Central memory CD8-positive, alpha-beta T cell (primary cell): ENCODE results near the gene B4GALNT4.
A peak's percentile ranks its signal among the peaks of the same experiment; 100 is the strongest.
"Not testable (repeated sequence)": the region's sequence is repeated elsewhere in the genome, so short reads cannot be mapped to it uniquely, and the experiment has no call there.

ENCODE experiments used
- ATAC-seq: fragments of 150-1000 bp; cut with Tn5 transposase; replicated peaks from 2 replicates; pipeline ENCODE4 v1.10.0; 2022; ENCODE audit warnings: mild to moderate bottlenecking, moderate FRiP score, moderate number of reproducible peaks; ENCODE audit not compliant: poor library complexity, severe bottlenecking; ENCODE audit errors: extremely low read depth
- DNase-seq, 2 donors: peaks; one replicate each; pipeline ENCODE4 v3.0.0; 2021; ENCODE audit warnings: low spot score in 2 of 2
- H3K27ac Mint-ChIP-seq: one replicate; pipeline ENCODE4 v1.8.0; 2022; ENCODE audit warnings: low read depth, mild to moderate bottlenecking, moderate library complexity, mixed read lengths
- H3K27me3 Mint-ChIP-seq: one replicate; pipeline ENCODE4 v1.8.0; 2022; ENCODE audit warnings: mixed read lengths
- H3K36me3 Mint-ChIP-seq: one replicate; pipeline ENCODE4 v1.8.0; 2022; ENCODE audit warnings: mild to moderate bottlenecking, moderate library complexity, mixed read lengths; ENCODE audit not compliant: insufficient read depth
- H3K4me1 Mint-ChIP-seq: one replicate; pipeline ENCODE4 v1.8.0; 2022; ENCODE audit warnings: mixed read lengths
- H3K4me3 Mint-ChIP-seq: one replicate; pipeline ENCODE4 v1.8.0; 2022; ENCODE audit warnings: mild to moderate bottlenecking, moderate library complexity, mixed read lengths
- H3K9me3 Mint-ChIP-seq: one replicate; pipeline ENCODE4 v1.8.0; 2022; ENCODE audit warnings: mixed read lengths

The B4GALNT4 gene

DNA sequence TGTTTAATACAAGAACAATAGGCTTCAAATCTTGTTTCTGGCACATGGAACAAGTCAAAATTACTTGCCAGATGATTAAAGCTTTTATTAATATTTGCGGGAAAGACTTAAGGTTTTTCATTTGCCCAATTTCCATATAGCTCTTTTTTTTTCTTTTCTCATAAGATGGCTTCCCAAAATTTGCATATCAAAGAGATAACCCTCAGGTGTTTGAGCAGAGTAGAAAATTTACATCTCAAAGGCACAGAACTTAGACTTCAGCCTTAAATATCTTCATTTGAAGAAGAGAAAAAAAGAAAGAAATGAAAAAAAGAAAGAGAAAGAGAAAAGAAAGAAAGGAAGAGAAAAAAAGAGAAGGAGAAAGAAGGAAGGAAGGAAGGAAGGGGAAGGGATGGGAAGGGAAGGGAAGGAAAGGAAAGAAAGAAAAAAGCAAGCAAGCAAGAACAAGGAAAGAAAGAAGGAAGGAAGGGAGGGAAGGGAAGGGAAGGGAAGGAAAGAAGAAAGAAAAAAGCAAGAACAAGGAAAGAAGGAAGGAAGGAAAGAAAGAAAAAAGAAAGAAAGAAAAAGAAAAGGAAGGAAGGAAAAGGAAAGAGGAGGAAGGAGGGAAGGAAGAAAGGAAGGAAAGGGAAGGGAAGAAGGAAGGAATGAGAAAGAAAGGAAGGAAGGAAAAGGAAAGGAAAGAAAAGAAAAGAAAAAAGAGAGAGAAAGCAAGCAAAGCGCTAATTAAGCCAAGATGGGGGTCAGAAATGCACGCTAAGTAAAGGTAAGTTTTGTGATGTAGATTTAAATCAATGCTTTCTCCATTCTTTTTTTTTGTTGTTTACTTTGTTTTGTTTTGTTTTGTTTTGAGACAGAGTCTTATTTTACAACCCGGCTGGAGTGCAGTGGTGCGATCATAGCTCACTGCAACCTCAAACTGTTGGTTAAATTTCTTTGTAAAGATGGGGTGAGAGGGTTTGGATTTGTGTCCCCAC is 28.5 kb upstream of the B4GALNT4 start:
- ATAC-seq (no peak), DNase-seq (no peak)
- Mint-ChIP-seq H3K9me3 (no peaks in the 10 kb centered on the region), H3K36me3 (no peaks in the 10 kb centered on the region), H3K4me1 (peaks cover 11% of the 10 kb centered on the region), H3K4me3 (no peak overlapping the region), H3K27ac (no peak overlapping the region), H3K27me3 (no peaks in the 10 kb centered on the region)

- H3K9me3 Mint-ChIP-seq = no peaks in the 10 kb centered on the region
- H3K27ac Mint-ChIP-seq = no peak overlapping the region
- no peaks in the 10 kb centered on the region for H3K36me3 Mint-ChIP-seq
- H3K27me3 Mint-ChIP-seq = no peaks in the 10 kb centered on the region
- H3K4me3 Mint-ChIP-seq = no peak overlapping the region
- DNase-seq = no peak
- ATAC-seq = no peak
- no peaks in the 10 kb centered on the region for H3K4me1 Mint-ChIP-seq
Measured at GRCh38 chr11:342328-342727, 27.0 kb upstream of the B4GALNT4 start.

- no peak for DNase-seq
- peaks cover 4% of the 10 kb centered on the region for H3K4me1 Mint-ChIP-seq
- H3K4me3 Mint-ChIP-seq = no peak overlapping the region
- no peak for ATAC-seq
- H3K27me3 Mint-ChIP-seq = no peaks in the 10 kb centered on the region
- no peak overlapping the region for H3K27ac Mint-ChIP-seq
- H3K36me3 Mint-ChIP-seq = peaks cover 2% of the 10 kb centered on the region
- no peaks in the 10 kb centered on the region for H3K9me3 Mint-ChIP-seq
Measured at GRCh38 chr11:344836-345578, 24.3 kb upstream of the B4GALNT4 start.

GRCh38 chr11:346529-346928 is 22.8 kb upstream of the B4GALNT4 start:
- ATAC-seq (no peak), DNase-seq (no peak)
- no peak overlapping the region for H3K4me3 Mint-ChIP-seq
- H3K27ac Mint-ChIP-seq = no peak overlapping the region
- peaks cover 2% of the 10 kb centered on the region for H3K36me3 Mint-ChIP-seq
- H3K4me1 Mint-ChIP-seq = peaks cover 19% of the 10 kb centered on the region
- no peaks in the 10 kb centered on the region for H3K27me3 Mint-ChIP-seq
- no peaks in the 10 kb centered on the region for H3K9me3 Mint-ChIP-seq

DNA sequence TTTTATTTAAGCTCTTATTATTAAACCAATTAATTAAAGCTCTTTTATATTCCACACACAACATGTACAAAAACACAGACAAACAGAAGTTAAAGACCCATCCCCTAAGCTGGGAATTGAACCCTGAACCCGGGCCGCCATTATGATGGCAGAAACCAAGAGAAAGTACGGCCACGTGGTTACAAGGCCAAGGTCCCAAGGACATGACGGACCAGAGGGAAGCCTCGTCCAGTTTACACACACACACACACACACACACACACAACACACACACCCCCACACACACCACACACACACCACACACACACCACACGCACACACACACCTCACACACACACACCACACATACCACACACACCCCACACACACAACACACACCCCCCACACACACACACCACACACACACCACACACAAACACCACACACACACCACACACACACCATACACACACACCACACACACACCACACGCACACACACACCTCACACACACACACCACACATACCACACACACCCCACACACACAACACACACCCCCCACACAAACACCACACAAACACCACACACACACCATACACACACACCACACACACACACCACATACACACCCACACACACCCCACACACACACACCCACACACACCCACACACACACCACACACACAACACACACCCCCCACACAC is 19.9 kb upstream of the B4GALNT4 start:
- not testable (repeated sequence) for H3K36me3 Mint-ChIP-seq, ATAC-seq, H3K9me3 Mint-ChIP-seq, DNase-seq, H3K27me3 Mint-ChIP-seq, H3K4me3 Mint-ChIP-seq, H3K27ac Mint-ChIP-seq
- peaks cover 33% of the 10 kb centered on the region for H3K4me1 Mint-ChIP-seq

DNA sequence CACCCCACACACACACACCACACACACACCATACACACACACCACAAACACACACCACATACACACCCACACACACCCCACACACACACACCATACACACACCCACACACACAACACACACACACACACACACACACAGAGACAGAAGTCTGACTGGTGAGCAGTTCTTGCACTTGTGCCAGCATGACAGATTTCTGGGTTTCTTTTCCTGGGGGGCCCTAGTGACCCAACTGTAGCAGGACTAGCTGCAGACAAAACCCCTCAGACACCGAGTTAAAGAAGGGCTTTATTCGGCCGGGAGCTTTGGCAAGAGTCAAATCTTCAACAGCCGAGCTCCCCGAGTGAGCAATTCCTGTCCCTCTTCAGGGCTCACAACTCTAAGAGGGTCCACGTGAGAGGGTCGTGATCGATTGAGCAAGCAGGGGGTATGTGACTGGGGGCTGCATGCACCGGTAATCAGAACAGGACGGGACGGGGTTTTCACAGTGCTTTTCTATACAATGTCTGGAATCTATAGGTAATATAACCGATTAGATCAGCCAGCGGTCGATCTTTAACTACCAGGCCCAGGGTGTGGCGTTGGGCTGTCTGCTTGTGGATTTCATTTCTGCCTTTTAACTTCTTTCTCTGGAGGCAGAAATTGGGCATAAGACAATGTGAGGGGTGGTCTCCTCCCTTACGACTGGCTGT is 19.1 kb upstream of the B4GALNT4 start:
- not testable (repeated sequence) for ATAC-seq, H3K27me3 Mint-ChIP-seq, H3K9me3 Mint-ChIP-seq, DNase-seq, H3K36me3 Mint-ChIP-seq
- H3K4me1 Mint-ChIP-seq = peaks cover 33% of the 10 kb centered on the region
- peak overlapping the region; percentile 74 for H3K27ac Mint-ChIP-seq
- H3K4me3 Mint-ChIP-seq = peak overlapping the region; percentile 51

DNA sequence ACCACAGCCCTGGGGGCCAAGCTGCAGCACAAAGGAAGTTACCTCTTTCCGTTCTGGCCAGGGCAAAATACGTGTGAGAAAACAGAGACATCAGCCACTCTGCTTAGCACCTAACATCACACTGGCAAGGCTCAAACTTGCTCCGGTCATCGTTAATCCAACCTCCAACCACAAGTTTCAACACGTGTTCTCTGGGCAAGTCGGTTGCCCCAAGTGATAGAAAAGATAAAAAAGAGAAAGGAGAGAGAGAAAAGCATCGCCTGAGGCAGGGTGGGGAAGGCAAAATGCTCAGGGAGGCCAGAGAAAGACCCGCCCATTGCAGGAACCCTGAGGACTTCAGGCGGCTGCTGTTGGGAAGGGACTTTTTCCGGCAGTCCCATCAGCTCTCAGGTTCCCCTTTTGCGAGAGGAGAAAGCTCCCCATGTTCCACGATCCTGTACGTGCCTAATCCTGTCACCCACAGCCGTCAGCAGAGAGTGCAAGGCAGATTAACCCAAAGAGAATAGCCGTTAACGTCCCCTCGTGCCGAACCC is 18.5 kb upstream of the B4GALNT4 start:
- Mint-ChIP-seq H3K27me3 (no peaks in the 10 kb centered on the region), H3K36me3 (peaks cover 8% of the 10 kb centered on the region), H3K9me3 (no peaks in the 10 kb centered on the region), H3K27ac (peak overlapping the region; percentile 74), H3K4me3 (peak overlapping the region; percentile 51), H3K4me1 (peaks cover 33% of the 10 kb centered on the region)
- peak; percentile 25 for ATAC-seq
- no peak for DNase-seq

- Mint-ChIP-seq H3K9me3 (no peaks in the 10 kb centered on the region), H3K4me3 (no peak overlapping the region), H3K36me3 (peaks cover 8% of the 10 kb centered on the region), H3K27me3 (no peaks in the 10 kb centered on the region), H3K4me1 (peaks cover 33% of the 10 kb centered on the region), H3K27ac (no peak overlapping the region)
- DNase-seq = no peak
- no peak for ATAC-seq
Measured at GRCh38 chr11:351411-351810, 17.9 kb upstream of the B4GALNT4 start.

GRCh38 chr11:352456-353031 is 16.8 kb upstream of the B4GALNT4 start:
- Mint-ChIP-seq H3K4me3 (no peak overlapping the region), H3K4me1 (peaks cover 33% of the 10 kb centered on the region), H3K9me3 (no peaks in the 10 kb centered on the region), H3K27me3 (no peaks in the 10 kb centered on the region), H3K27ac (no peak overlapping the region), H3K36me3 (peaks cover 8% of the 10 kb centered on the region)
- no peak for ATAC-seq
- DNase-seq = no peak

DNA sequence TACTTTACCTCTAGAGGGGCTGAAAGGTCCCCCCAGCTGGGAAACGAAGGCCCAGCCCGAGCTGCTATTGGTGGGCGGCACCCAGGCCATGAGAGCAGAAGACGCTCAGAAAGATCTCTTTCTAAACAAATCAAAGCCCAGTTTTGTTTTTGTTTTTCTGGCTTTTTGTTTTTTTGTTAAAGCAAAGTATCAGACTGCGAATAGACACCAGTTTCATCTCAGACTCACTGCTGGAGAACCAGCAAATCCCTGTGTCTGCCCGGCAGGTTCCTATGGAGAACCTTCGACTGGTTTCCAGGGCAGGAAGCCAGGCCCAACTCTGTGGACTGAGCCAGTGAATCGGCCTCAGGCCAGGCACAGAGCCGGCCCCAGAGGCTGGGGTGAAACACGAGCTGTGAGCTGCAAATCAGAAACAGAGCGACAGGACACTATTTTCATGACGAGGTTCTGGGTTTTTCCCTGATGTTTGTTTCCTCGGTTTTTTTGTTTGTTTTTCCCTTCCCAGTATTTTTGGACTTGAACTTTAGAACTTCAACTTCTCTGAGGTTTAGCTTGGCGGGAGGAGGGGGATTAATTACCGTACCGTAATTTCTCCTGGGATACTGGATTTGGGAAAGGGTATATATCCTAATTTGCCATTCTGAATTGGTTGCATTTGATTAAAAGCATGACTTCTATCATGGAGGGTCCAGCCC is 16.0 kb upstream of the B4GALNT4 start:
- ATAC-seq = no peak
- DNase-seq = no peak
- peak overlapping the region; percentile 8 for H3K4me3 Mint-ChIP-seq
- no peaks in the 10 kb centered on the region for H3K27me3 Mint-ChIP-seq
- H3K36me3 Mint-ChIP-seq = peaks cover 8% of the 10 kb centered on the region
- H3K4me1 Mint-ChIP-seq = peaks cover 33% of the 10 kb centered on the region
- H3K27ac Mint-ChIP-seq = peak overlapping the region; percentile 16
- no peaks in the 10 kb centered on the region for H3K9me3 Mint-ChIP-seq
